HG03060 (cell line): ENCODE measurements around the gene THAP3.

Experiments used
- ATAC-seq: cut with Tn5 transposase; IDR thresholded peaks from one replicate; pipeline ENCODE4 v1.9.1; 2021; ENCODE audit warnings: low read depth, moderate number of reproducible peaks; ENCODE audit not compliant: unreplicated experiment

THAP3 gene

DNA sequence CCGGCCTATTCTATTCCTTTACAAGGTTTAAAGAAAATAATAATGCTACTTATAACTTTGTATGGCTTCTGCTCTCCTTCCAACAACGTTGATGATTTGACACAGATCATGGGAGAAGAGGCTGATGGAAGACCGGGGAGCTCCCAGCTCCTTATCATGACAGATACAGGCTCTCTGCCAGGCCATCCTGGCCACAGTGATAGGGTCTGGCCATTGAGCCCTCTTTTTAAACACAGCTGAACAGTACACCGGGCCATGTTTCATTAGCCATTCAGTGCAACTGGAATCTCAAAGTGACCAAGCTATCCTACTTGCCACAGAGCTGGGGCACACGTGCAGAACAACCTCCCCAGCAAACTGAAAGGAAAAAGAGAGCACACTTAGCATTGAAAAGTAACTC is 42.0 kb downstream of the THAP3 start:
- ATAC-seq = no peak

DNA sequence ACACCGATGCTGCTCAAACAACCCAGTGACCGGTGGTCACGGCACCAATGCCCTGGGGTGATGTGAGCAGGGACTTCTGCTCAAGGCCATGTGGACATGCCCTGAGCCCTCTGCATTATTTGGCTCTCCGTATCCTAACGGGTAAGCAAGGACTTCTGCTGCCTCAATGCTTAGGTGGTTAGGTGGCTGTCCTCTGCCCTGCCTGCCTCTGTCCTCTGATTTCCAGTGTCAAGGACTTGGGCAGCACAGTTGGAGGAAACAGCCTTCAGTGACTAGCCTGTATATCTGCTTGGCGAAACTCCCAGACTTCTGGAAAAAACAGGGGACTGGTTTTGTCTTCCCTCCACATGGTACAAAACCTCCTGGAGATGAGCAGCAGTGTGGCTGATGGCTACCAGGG is 42.5 kb downstream of the THAP3 start:
- ATAC-seq = no peak

DNA sequence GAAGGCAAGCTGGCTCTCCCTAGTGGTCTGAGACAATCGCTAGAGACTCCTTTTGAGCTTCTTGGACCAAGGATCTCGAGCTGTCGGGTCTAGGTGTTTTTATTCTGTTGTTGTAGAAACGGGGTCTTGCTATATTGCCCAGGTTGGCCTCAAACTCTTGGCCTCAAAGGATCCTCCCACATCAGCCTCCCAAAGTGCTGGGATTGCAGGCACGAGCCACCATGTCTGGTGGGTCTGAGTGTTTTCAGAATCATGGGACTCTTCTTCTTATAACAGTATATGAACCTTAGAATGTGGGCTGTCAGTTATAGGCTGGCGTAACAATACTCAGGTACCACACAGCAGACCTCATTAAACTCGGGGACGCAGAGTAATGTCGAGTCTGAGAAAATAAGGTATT is 43.8 kb downstream of the THAP3 start:
- ATAC-seq = no peak

DNA sequence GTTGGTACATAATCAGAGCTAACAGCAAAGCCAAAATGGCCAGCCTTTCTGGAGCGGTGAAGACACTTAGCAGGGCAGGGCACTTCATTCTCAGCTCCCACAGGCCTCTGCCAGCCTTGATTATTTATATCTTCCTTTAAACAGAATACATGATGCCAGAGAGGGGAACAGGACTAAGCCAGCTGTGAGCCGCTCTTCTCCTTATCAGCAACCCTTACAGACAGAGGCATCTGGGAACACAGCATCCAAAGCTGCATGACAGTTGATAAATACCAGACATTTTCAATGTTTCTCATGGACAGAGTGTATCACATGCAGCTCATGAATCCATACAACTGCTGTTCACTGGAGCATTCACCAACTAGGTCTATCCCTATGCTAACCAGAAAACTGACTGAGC is 47.9 kb downstream of the THAP3 start:
- ATAC-seq = no peak

DNA sequence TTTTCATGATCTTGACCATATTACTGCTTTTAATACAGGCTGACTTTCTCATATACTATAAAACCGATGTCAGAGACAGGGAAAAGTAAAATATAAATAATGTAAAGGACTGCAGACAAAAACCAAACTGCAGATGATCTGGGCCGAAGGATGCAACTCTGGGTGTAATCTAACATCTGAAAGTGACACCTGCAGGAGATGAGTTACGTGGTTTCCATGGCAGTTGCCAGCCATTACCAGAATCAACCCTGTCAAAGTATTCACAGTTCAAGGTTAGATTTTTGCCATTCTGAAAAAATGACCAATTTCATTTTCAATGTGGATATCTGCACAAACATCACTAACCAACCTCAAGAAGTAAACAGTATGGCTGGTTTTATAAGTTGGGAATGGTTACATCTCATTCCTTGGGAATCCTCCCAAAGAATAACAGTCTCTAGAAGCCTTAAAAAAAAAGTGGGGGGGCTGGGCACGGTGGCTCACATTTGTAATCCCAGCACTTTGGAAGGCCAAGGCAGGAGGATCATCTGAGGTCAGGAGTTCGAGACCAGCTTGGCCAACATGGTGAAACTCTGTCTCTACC is 49.2 kb downstream of the THAP3 start:
- ATAC-seq = no peak

DNA sequence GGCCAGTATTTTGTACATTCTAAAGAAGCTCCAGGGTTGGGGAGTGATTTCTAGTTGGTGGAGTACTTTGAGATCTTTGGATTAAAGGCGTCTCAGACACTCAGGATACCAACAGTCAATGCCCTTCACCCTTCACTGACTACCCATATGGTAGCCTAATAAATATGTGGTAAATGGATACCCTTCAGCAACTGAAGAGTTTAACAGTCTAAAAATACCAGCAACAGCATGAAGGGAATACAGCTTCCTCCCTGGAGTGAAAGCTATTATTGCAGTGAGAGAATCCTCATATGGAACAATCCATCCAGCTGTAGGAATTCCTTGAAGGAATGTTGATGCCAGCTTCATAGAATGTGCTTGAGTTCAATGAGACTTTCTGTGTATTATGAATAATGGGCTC is 50.1 kb downstream of the THAP3 start:
- no peak for ATAC-seq

DNA sequence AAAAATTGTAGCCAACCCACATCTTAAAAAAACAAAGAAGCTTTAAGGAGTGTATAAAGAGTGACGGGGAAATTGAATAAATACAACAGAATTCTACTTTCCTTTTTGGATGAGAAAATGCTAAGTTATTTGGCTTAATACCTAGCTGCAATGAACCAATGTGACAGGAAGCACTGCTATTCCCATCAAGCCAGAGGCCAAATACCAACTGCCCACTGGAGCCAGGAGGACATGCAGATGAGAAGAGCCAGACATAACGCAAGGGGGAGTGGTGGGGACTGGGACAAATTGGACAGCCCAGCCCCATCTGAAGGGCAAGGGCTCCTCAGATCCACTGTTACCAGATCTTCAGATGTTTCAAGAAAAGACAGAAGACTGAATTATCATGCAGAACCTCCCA is 51.3 kb downstream of the THAP3 start:
- ATAC-seq = no peak
